A549 (cell line): Measurements from ENCODE around the gene AVPI1. TPM values are rescaled to one million over a fixed set of nuclear protein-coding genes. Genes with fewer than 3 reads are reported as not detected.
"Not testable (repeated sequence)": the region's sequence is repeated elsewhere in the genome, so short reads cannot be mapped to it uniquely, and the experiment has no call there.

Experiments used
- ATAC-seq, 2 experiments: fragments of 200-7000 bp in 1 of 2; fragments of >200 bp in 1 of 2; cut with Nextera tagmentation in 1 of 2; cut with Tn5 transposase in 1 of 2; 3 replicates each; pipeline versions ENCODE4 v1.8.0 to v1.9.1; 2018 to 2020; ENCODE audit warnings: mild to moderate bottlenecking in 1 of 2, moderate library complexity in 1 of 2
- CTCF ChIA-PET: fragments of 300-600 bp; sonication (Branson Sonifier 250); formaldehyde crosslinking; extraction: SDS; loops from one replicate; lab custom pipeline; 2021; ENCODE audit warnings: antibody characterized with exemption, inconsistent platforms; lab: Yijun Ruan, JAX
- POLR2A ChIA-PET: fragments of 350-600 bp; formaldehyde crosslinking; extraction: SDS; loops from one replicate; lab custom pipeline; 2021; ENCODE audit warnings: antibody characterized with exemption, inconsistent platforms; lab: Yijun Ruan, JAX
- DNase-seq, 2 experiments: peaks; one replicate each; pipeline versions ENCODE4 v3.0.0 to v3.0.0-alpha.2; 2011 to 2016; ENCODE audit warnings: low read depth in 1 of 2, low spot score in 1 of 2
- FAIRE-seq: peaks from 2 replicates; lab custom pipeline; 2011; peaks lifted over from hg19 to GRCh38; lab: Jason Lieb, UNC
- H3K27ac ChIP-seq, 2 experiments: fragments of >200 bp; sonication (Bioruptor Twin); formaldehyde crosslinking; 3 replicates each; pipeline ENCODE4 v1.5.1; 2016 to 2017
- H3K4me1 ChIP-seq: fragments of >200 bp; sonication (Bioruptor Twin); formaldehyde crosslinking; 3 replicates; pipeline ENCODE4 v1.6.1; 2016
- H3K4me2 ChIP-seq: fragments of >200 bp; sonication (Bioruptor Twin); formaldehyde crosslinking; 3 replicates; pipeline ENCODE4 v1.6.1; 2016
- H3K4me3 ChIP-seq: fragments of >200 bp; sonication (Bioruptor Twin); formaldehyde crosslinking; 3 replicates; pipeline ENCODE4 v1.5.1; 2016
- H3K9me3 ChIP-seq: fragments of >200 bp; sonication (Bioruptor Twin); formaldehyde crosslinking; 3 replicates; pipeline ENCODE4 v1.6.1; 2016
- CEBPB ChIP-seq, 2 experiments: fragments of >200 bp in 1 of 2; sonication (Bioruptor Twin) in 1 of 2; formaldehyde crosslinking in 1 of 2; IDR thresholded peaks; 2 replicates each; pipeline ENCODE4 v1.6.1; 2012 to 2016
- CHD4 ChIP-seq: fragments of 200-600 bp; sonication (generic); IDR thresholded peaks from 2 replicates; pipeline ENCODE4 v1.6.1; 2016; ENCODE audit warnings: antibody characterized with exemption, mild to moderate bottlenecking, borderline replicate concordance
- EHF ChIP-seq: fragments of 250-450 bp; sonication (Bioruptor Pico); IDR thresholded peaks from 2 replicates; pipeline ENCODE4 v1.5.0; 2020; ENCODE audit warnings: mild to moderate bottlenecking
- FOSL2 ChIP-seq, 2 experiments: fragments of 450-650 bp in 1 of 2; fragments of >200 bp in 1 of 2; sonication (Bioruptor Twin) in 1 of 2; formaldehyde crosslinking; IDR thresholded peaks; 2 replicates each; pipeline versions ENCODE4 v1.5.0 to v1.6.1; 2016 to 2020; ENCODE audit warnings: mild to moderate bottlenecking in 1 of 2, moderate library complexity in 1 of 2
- HDAC2 ChIP-seq: fragments of 200-600 bp; sonication (generic); IDR thresholded peaks from 2 replicates; pipeline ENCODE4 v1.6.1; 2016
- HEYL ChIP-seq: fragments of 250-450 bp; sonication (Bioruptor Pico); IDR thresholded peaks from 2 replicates; pipeline ENCODE4 v1.8.0; 2021; ENCODE audit warnings: mild to moderate bottlenecking, moderate library complexity
- HMGXB4 ChIP-seq: fragments of 250-450 bp; sonication (Bioruptor Pico); IDR thresholded peaks from 2 replicates; pipeline ENCODE4 v1.5.0; 2021; ENCODE audit warnings: mild to moderate bottlenecking, moderate library complexity, borderline replicate concordance
- HOXB13 ChIP-seq: fragments of 250-450 bp; sonication (Bioruptor Pico); IDR thresholded peaks from 2 replicates; pipeline ENCODE4 v1.5.0; 2020; ENCODE audit warnings: low read depth, mild to moderate bottlenecking, moderate library complexity
- PHF8 ChIP-seq: fragments of 200-600 bp; sonication (generic); IDR thresholded peaks from 2 replicates; pipeline ENCODE4 v1.6.1; 2016; ENCODE audit warnings: low read depth, mild to moderate bottlenecking, antibody characterized with exemption, moderate library complexity, borderline replicate concordance
- RAD21 ChIP-seq, 2 experiments: fragments of >200 bp in 1 of 2; sonication (Bioruptor Twin) in 1 of 2; formaldehyde crosslinking in 1 of 2; IDR thresholded peaks in 1 of 2; conservative IDR thresholded peaks in 1 of 2; 2 replicates in 1 of 2; 3 replicates in 1 of 2; pipeline ENCODE4 v1.6.1; 2012 to 2018; ENCODE audit warnings: inconsistent platforms in 1 of 2
- RCOR1 ChIP-seq: fragments of 150-350 bp; IDR thresholded peaks from 2 replicates; pipeline ENCODE4 v1.6.1; 2014; ENCODE audit warnings: antibody characterized with exemption, low read length, low read depth
- RFX5 ChIP-seq: fragments of 450-650 bp; IDR thresholded peaks from 2 replicates; pipeline ENCODE4 v1.7.1; 2014; ENCODE audit warnings: antibody characterized with exemption, mild to moderate bottlenecking, moderate library complexity
- SMC3 ChIP-seq: fragments of >200 bp; sonication (Bioruptor Twin); formaldehyde crosslinking; IDR thresholded peaks from 3 replicates; pipeline ENCODE4 v1.6.1; 2018; ENCODE audit warnings: inconsistent platforms
- TFCP2L1 ChIP-seq: fragments of 250-450 bp; sonication (Bioruptor Pico); IDR thresholded peaks from 2 replicates; pipeline ENCODE4 v1.5.0; 2021; ENCODE audit warnings: mild to moderate bottlenecking
- ZNF302 ChIP-seq: fragments of 250-450 bp; sonication (Bioruptor Pico); IDR thresholded peaks from 2 replicates; pipeline ENCODE4 v1.9.0; 2021; ENCODE audit warnings: inconsistent platforms, mild to moderate bottlenecking, moderate library complexity
- WGBS: methylation state at CpG from one replicate; pipeline ENCODE4 v1.1.6; 2017; ENCODE audit errors: missing lambda C conversion rate; 5-methylcytosine and 5-hydroxymethylcytosine counted together
- polyA plus RNA-seq, 4 experiments: library from polyadenylated mRNA; depleted of rRNA in 3 of 4; stranded (reverse); fragments of >200 nt; fragmentation: RNase III in 1 of 4; extraction: RNeasy Plus Mini Kit Qiagen cat#74134 plus additional on column Dnase treatment in 1 of 4; gene quantifications; 2 replicates in 3 of 4; 3 replicates in 1 of 4; pipeline ENCODE4 v1.2.3, GENCODE V29; 2011 to 2017

AVPI1 gene
- polyA plus RNA-seq, 2 of the 4 experiments (the other 2 are of a cell fraction): 48.7 to 70.3 TPM

- H3K27ac ChIP-seq: peak overlapping the region; percentile 85 to 94
- FAIRE-seq (no peak), ATAC-seq (no peak)
- H3K4me1 ChIP-seq: peaks cover 61% of the 10 kb centered on the region
- WGBS: 3% methylated on average over 5 of the region's 5 CpGs
- TF ChIP-seq HEYL (CRISPR knock-in tag): no peak
- TF ChIP-seq HMGXB4 (CRISPR knock-in tag): no peak
- TF ChIP-seq RAD21 (conservative IDR thresholded peaks at IDR 0.05 in 1 of 2, IDR thresholded peaks at IDR 0.05 in 1 of 2): no peak
- no peak for TF ChIP-seq EHF (CRISPR knock-in tag)
- no peak for TF ChIP-seq RCOR1
- TF ChIP-seq PHF8: no peak
- TF ChIP-seq FOSL2 (IDR thresholded peaks at IDR 0.05): no peak
- TF ChIP-seq FOSL2 (CRISPR knock-in tag; IDR thresholded peaks at IDR 0.05): peak; percentile 58
- TF ChIP-seq CHD4: no peak
- no peak for TF ChIP-seq TFCP2L1 (CRISPR knock-in tag)
- TF ChIP-seq RFX5: no peak
- TF ChIP-seq ZNF302: no peak
- TF ChIP-seq CEBPB (IDR thresholded peaks at IDR 0.05): peak; percentile 29 to 44; a peak in 2 of 4 replicates
- TF ChIP-seq HOXB13: no peak
- no peak for TF ChIP-seq HDAC2
- no peak for TF ChIP-seq SMC3
- TF ChIP-seq, all 56 proteins: peak for 2
- H3K4me3 ChIP-seq: peak overlapping the region; percentile 92
- no peaks in the 10 kb centered on the region for H3K9me3 ChIP-seq
- DNase-seq: no peak
- peak overlapping the region; percentile 84 for H3K4me2 ChIP-seq
- ChIA-PET CTCF (interaction anchor here (1.2 to 37.6 kb wide), 3 partner anchors 9 to 113 kb away, joined by 5 to 1127 read pairs (median 94); partner anchors contain the start of genes ANKRD2, MARVELD1 and ZFYVE27), POLR2A (interaction anchor here (0.6 to 0.7 kb wide), 3 partner anchors 13 to 27 kb away, joined by 4 to 7 read pairs (median 6); no protein-coding TSS in a partner anchor)
These were observed 2.1 kb downstream of the AVPI1 start for GRCh38 chr10:97684866-97685394.

DNA sequence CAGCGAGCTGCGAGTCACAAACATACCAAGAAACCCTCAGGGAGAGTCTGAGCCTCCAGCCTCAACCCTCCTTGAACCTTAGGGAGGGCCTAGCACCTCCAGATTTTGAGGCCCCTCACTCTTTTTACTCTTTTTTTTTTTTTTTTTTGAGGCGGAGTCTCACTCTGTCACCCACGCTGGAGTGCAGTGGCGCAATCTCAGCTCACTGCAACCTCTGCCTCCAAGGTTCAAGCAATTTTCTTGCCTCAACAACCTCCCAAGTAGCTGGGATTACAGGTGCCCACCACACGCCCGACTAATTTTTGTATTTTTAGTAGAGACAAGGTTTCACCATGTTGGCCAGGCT lies 2.7 kb downstream of the AVPI1 start:
- not testable (repeated sequence) for FAIRE-seq
- peak overlapping the region; percentile 84 for H3K4me2 ChIP-seq

DNA sequence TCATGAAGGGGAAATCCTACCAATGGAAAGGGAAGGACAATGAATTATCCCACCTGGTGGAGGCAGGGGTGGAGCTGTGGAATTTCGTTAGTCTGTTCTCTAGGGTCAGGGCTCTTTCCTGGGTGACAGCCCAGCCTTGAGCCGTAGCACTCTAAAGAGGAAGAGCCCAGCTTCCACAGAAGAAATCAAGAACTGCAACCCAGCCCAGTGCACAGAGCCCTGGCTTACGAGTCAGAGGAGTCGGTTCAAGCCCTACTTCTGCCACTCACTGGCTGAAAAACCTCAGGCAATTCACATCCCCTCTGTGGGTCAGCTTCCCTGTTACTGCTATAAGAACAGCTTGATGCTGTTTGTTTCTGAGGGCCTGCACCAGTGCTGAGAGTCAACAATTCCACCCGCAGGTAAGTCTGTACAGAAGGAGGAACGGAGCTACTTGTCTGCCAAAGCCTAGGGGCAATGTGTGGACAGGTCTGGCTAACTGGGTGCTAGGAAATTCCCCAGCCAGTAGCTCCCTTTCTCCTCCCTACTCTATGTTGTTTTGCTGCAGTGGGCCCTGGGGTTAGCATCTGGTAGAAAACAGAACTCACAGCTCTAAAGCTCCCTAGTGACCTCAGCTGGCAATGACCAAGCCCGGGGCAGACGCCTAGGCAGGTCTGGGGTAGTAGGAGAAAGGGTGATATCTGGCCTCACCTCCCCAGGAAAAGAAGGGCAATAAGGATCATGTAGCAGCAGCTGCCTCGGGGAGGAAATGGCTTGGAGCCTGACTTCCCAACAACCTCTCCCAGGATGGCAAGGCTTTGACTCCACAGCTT lies 3.3 kb downstream of the AVPI1 start:
- H3K4me3 ChIP-seq: peak overlapping the region; percentile 92
- no peaks in the 10 kb centered on the region for H3K9me3 ChIP-seq
- ChIA-PET CTCF (interaction anchor here (1.0 to 37.6 kb wide), 9 partner anchors 8 to 111 kb away, joined by 3 to 1127 read pairs (median 5); partner anchors contain the start of genes ANKRD2, MARVELD1 and ZFYVE27), POLR2A (interaction anchor here (1.0 kb wide), 1 partner anchor 26 kb away, joined by 4 read pairs; no protein-coding TSS in a partner anchor)
- peak overlapping the region; percentile 85 to 94 for H3K27ac ChIP-seq
- peak overlapping the region; percentile 84 for H3K4me2 ChIP-seq
- TF ChIP-seq TFCP2L1 (CRISPR knock-in tag) (0 out of 2 replicates have a peak, but pooled peaks have one; percentile 25), RAD21 (conservative IDR thresholded peaks at IDR 0.05 in 1 of 2, IDR thresholded peaks at IDR 0.05 in 1 of 2) (no peak)
- H3K4me1 ChIP-seq: peaks cover 49% of the 10 kb centered on the region
- ATAC-seq (no peak; a peak in 1 of 6 replicates), DNase-seq (peak; percentile 40 to 47), FAIRE-seq (no peak)
- WGBS: 26% methylated on average over 9 of the region's 9 CpGs

More for the DNA sequence above, 2.7 kb downstream of the AVPI1 start:
- not testable (repeated sequence) for DNase-seq, ATAC-seq, H3K9me3 ChIP-seq
- H3K27ac ChIP-seq: peak overlapping the region; percentile 85 to 94
- H3K4me1 ChIP-seq: peaks cover 55% of the 10 kb centered on the region
- POLR2A ChIA-PET: interaction anchor here (0.7 to 1.0 kb wide), 3 partner anchors 14 to 25 kb away, joined by 4 to 7 read pairs (median 6); no protein-coding TSS in a partner anchor
- TF ChIP-seq CEBPB (IDR thresholded peaks at IDR 0.05): peak; percentile 40 to 54; a peak in 2 of 4 replicates
- TF ChIP-seq, all 56 proteins: peak for 1; not testable (repeated sequence) for 55
- H3K4me3 ChIP-seq: peak overlapping the region; percentile 92
- WGBS: 20% methylated on average over 7 of the region's 7 CpGs
- CTCF ChIA-PET: interaction anchor here (1.0 to 37.6 kb wide), 9 partner anchors 8 to 112 kb away, joined by 3 to 1127 read pairs (median 5); partner anchors contain the start of genes ANKRD2, MARVELD1 and ZFYVE27
